ENCODE measurements around the gene NFKBIL1. TPM values are rescaled to one million over a fixed set of nuclear protein-coding genes. Genes with fewer than 3 reads are reported as not detected.

Gene NFKBIL1
- total RNA-seq, 2 donors from 2014 or later, result 5.6 to 27.0 TPM

- no peak for ATAC-seq
These were observed 12.8 kb upstream of the NFKBIL1 start for GRCh38 chr6:31534521-31535040.

DNA sequence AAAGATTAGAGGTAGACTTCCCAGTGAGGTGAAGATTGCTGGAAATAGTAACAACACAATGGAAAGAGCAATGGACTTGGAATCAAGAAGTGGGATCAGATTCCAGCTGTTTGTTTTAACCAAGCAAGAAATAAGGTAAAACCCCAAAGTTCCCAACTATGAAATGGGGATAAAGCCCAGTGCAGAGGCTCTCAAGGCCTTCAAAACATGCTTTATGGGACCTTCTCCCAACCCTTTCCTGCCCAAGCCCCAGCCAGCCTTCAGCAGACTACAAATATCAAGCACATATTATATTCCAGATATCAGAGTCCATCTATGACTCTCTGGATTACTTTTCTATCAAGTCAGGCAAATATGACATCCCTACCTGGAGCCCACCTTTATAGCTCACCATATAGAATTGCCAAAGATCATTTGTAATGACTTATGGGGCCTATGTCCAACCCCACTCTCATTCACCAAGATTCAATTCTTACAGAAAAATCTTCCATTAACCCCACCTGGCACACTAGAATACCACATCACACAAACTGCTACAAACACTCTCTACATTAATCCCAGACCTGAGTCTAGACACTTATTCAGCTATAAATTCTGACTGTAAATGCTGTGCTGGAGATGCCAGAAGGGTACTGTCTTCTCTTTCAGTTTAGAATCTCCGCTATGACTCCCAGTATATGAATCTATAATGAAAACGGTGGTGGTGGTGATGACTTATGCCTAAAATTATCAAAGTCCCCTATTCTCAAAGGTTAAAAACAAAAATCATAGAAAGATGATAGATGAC is 11.7 kb upstream of the NFKBIL1 start:
- no peak overlapping the region for H3K27ac ChIP-seq
- H3K36me3 ChIP-seq (replicated peaks in 1 of 2; ENCODE audit: insufficient read depth in 1 of 2, low read depth in 2 of 2), result peaks cover 36 to 54% of the 10 kb centered on the region in 2 donors
- H3K9me3 ChIP-seq, result no peaks in the 10 kb centered on the region
- WGBS, 2 donors, result 33 to 37% methylated on average over 2 of the region's 2 CpGs
- ATAC-seq (no peak), DNase-seq (no peak)
- intact Hi-C loops (cut with DNase I), result no loop called here
- TF ChIP-seq CTCF (IDR thresholded peaks at IDR 0.05) (no peak), POLR2A (IDR thresholded peaks at IDR 0.05) (no peak)
- H3K27me3 ChIP-seq, result no peaks in the 10 kb centered on the region
- H3K4me3 ChIP-seq, result no peak overlapping the region
- H3K4me1 ChIP-seq, result peaks cover 27% of the 10 kb centered on the region

More at GRCh38 chr6:31534521-31535040, 12.8 kb upstream of the NFKBIL1 start:
- 87% methylated on average over 20 to 24 of the region's 24 CpGs for WGBS, 2 donors
- Histone ChIP-seq H3K27ac (no peak overlapping the region), H3K36me3 (replicated peaks in 1 of 2; ENCODE audit: insufficient read depth in 1 of 2, low read depth in 2 of 2) (peaks cover 38 to 58% of the 10 kb centered on the region in 2 donors), H3K4me1 (peaks cover 20% of the 10 kb centered on the region), H3K9me3 (no peaks in the 10 kb centered on the region), H3K27me3 (no peaks in the 10 kb centered on the region), H3K4me3 (no peak overlapping the region)
- no peak for TF ChIP-seq POLR2A (IDR thresholded peaks at IDR 0.05)
- TF ChIP-seq CTCF (IDR thresholded peaks at IDR 0.05), result no peak
- DNase-seq, result no peak
- intact Hi-C loops (cut with DNase I), result no loop called here

GRCh38 chr6:31538805-31539400 is 8.5 kb upstream of the NFKBIL1 start:
- Histone ChIP-seq H3K36me3 (replicated peaks in 1 of 2; ENCODE audit: insufficient read depth in 1 of 2, low read depth in 2 of 2) (peaks cover 25 to 38% of the 10 kb centered on the region in 2 donors), H3K4me3 (no peak overlapping the region), H3K9me3 (no peaks in the 10 kb centered on the region), H3K27ac (peak overlapping the region in 2 of 4 donors; percentile 45 to 98), H3K27me3 (no peaks in the 10 kb centered on the region), H3K4me1 (peaks cover 34% of the 10 kb centered on the region)
- DNase-seq (peak; percentile 59 to 75 (median 63)), ATAC-seq (no peak)
- intact Hi-C loops (cut with DNase I), result no loop called here
- TF ChIP-seq POLR2A (IDR thresholded peaks at IDR 0.05) (no peak), CTCF (IDR thresholded peaks at IDR 0.05) (no peak)
- 30 to 35% methylated on average over 6 of the region's 6 CpGs for WGBS, 2 donors

DNA sequence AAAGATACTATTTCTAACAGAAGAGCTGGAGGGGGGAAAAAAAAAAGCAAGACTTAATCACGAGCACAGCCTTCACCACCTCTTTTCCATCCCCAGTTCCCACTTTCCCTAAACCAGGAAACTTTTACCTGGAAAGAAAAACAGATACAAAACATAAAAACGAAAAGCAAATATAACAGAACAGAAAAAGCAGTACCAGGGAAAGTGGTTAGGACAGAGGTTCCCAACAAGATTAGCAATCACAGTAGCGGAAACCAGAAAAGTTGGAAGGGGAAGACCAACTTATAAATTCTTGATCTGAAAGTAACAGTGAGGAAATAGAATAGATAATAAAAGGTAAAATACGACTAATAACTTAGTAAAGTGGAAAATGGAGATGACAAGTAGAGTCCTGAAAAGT is 6.8 kb upstream of the NFKBIL1 start:
- intact Hi-C loops (cut with DNase I), result no loop called here
- DNase-seq (no peak), ATAC-seq (no peak)
- TF ChIP-seq POLR2A (IDR thresholded peaks at IDR 0.05) (no peak), CTCF (IDR thresholded peaks at IDR 0.05) (no peak)
- Histone ChIP-seq H3K4me3 (peak overlapping the region; percentile 78 to 88), H3K36me3 (replicated peaks in 1 of 2; ENCODE audit: insufficient read depth in 1 of 2, low read depth in 2 of 2) (peaks cover 8 to 21% of the 10 kb centered on the region in 2 donors), H3K4me1 (peaks cover 34% of the 10 kb centered on the region), H3K27ac (peak overlapping the region; percentile 93 to 98 (median 94)), H3K27me3 (no peaks in the 10 kb centered on the region), H3K9me3 (no peaks in the 10 kb centered on the region)
- WGBS, 2 donors, result 3 to 8% methylated on average over 4 of the region's 4 CpGs

Measured in body of pancreas (tissue), 4 donors.